ENCODE data around the gene PUS10.
"Not testable (repeated sequence)": the region's sequence is repeated elsewhere in the genome, so short reads cannot be mapped to it uniquely, and the experiment has no call there.

The PUS10 gene

DNA sequence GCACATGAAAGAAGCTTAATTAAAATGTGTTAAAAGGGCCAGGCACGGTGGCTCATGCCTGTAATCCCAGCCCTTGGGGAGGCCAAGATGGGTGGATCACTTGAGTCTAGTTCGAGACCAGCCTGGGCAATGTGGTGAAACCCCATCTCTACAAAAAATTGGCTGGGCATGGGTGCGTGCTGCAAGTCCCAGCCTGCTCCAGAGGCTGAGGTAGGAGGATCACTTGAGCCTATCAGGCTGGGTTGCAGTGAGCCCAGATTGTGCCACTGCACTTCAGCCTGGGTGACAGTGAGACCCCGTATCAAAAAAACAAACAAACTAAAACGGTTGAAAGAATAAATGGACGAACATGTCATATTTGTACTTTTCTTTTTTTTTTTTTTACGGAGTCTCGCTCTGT lies 110.7 kb downstream of the PUS10 start:
- DNase-seq (ENCODE audit: low read depth, low spot score) = no peak
- Histone ChIP-seq H3K36me3 (ENCODE audit: insufficient read depth, low read length) (peaks cover 2% of the 10 kb centered on the region; the same call in 1 of the 2 replicates), H3K27ac (no peak overlapping the region)

DNA sequence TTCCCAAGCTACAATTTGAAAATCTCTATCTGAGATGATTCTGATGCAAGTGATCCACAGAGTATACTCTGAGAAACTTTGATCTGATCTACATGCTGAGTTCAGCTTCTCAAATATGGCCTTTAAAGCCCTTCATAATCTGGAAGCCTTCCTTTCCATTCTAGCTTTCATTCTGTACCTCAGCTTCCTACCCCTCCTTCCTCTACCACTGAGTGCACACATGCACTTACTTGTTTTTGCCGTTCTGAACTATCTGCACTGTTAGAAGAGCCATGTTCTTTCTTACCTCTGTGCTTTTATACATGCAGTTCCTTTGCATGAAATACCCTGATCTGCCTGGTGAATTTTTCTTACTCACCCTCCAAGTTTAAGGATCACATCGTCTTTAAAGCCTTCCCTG lies 111.7 kb downstream of the PUS10 start:
- no peak for DNase-seq (ENCODE audit: low read depth, low spot score)
- TF ChIP-seq FOXP2 (optimal IDR thresholded peaks at IDR 0.05; ENCODE audit: control extremely low read depth, extremely low read length, insufficient read depth) (no peak), EZH2 (IDR thresholded peaks at IDR 0.05) (no peak), POLR2AphosphoS5 (IDR thresholded peaks at IDR 0.05; ENCODE audit: borderline replicate concordance, low read depth, low read length) (no peak)
- H3K9me3 ChIP-seq (ENCODE audit: low read depth, low read length) = no peaks in the 10 kb centered on the region
- H3K36me3 ChIP-seq (ENCODE audit: insufficient read depth, low read length) = peaks cover 2% of the 10 kb centered on the region; the same call in 1 of the 2 replicates
- H3K27ac ChIP-seq = no peak overlapping the region
- no peak overlapping the region for H3K9ac ChIP-seq (ENCODE audit: insufficient read length)
- H3K4me3 ChIP-seq = no peak overlapping the region

More for the DNA sequence above, 110.7 kb downstream of the PUS10 start:
- H3K9ac ChIP-seq (ENCODE audit: insufficient read length) = no peak overlapping the region
- H3K4me3 ChIP-seq = no peak overlapping the region
- no peak for TF ChIP-seq EZH2 (IDR thresholded peaks at IDR 0.05)
- TF ChIP-seq POLR2AphosphoS5 (IDR thresholded peaks at IDR 0.05; ENCODE audit: borderline replicate concordance, low read depth, low read length) = no peak
- no peak for TF ChIP-seq FOXP2 (optimal IDR thresholded peaks at IDR 0.05; ENCODE audit: control extremely low read depth, extremely low read length, insufficient read depth)
- H3K9me3 ChIP-seq (ENCODE audit: low read depth, low read length) = no peaks in the 10 kb centered on the region

DNA sequence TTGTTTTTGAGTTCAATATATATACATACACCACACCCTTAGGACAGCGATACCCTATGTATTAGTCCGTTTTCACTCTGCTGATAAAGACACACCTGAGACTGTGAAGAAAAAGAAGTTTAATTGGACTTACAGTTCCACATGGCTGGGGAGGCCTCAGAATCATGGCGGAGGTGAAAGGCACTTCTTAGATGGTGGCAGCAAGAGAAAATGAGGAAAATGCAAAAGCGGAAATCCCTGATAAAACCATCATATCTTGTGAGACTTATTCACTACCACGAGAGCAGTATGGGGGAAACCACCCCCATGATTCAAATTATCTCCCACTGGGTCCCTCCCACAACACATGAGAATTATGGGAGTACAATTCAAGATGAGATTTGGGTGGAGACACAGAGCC lies 112.2 kb downstream of the PUS10 start:
- not testable (repeated sequence) for H3K27ac ChIP-seq; H3K4me3 ChIP-seq; H3K9me3 ChIP-seq (ENCODE audit: low read depth, low read length); DNase-seq (ENCODE audit: low read depth, low spot score); H3K9ac ChIP-seq (ENCODE audit: insufficient read length); H3K36me3 ChIP-seq (ENCODE audit: insufficient read depth, low read length)

DNA sequence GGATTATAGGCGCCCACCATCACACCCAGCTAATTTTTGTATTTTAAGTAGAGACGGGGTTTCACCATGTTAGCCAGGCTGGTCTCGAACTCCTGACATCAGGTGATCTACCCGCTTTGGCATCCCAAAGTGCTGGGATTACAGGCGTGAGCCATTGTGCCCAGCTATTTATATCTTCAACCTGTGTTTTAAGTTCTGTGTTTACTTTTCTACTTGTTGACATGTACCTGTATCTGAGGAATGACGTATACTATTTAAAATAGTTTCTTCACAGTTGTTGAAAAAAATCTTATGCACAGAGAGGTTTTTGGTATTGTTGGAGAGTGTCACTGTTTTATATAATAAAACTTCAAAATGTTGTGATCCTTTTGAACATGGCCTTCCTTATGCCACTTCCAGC lies 116.8 kb downstream of the PUS10 start:
- not testable (repeated sequence) for H3K9me3 ChIP-seq (ENCODE audit: low read depth, low read length); H3K4me3 ChIP-seq; H3K27ac ChIP-seq; DNase-seq (ENCODE audit: low read depth, low spot score); H3K9ac ChIP-seq (ENCODE audit: insufficient read length)
- peaks cover 15% of the 10 kb centered on the region for H3K36me3 ChIP-seq (ENCODE audit: insufficient read depth, low read length)

DNA sequence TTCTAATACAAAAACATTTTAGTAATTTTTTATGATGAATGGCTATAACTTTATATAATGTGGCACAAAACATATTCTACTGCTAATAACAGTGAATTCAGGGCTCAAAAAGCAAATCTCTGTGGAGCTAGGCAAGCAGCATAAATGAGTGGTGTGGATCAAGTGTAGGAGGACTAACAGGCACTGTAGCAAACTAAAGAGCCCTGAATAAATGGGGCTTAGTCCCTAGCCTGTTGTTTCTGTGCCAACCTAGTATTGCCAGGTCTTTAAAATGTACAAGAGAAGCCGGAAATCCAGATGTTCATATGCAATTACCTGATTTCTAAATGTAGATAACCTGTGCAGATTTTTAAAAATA lies 118.2 kb downstream of the PUS10 start:
- no peak overlapping the region for H3K9ac ChIP-seq (ENCODE audit: insufficient read length)
- no peak overlapping the region for H3K27ac ChIP-seq
- no peak for DNase-seq (ENCODE audit: low read depth, low spot score)
- peaks cover 24% of the 10 kb centered on the region for H3K36me3 ChIP-seq (ENCODE audit: insufficient read depth, low read length)
- TF ChIP-seq FOXP2 (optimal IDR thresholded peaks at IDR 0.05; ENCODE audit: control extremely low read depth, extremely low read length, insufficient read depth) (no peak), POLR2AphosphoS5 (IDR thresholded peaks at IDR 0.05; ENCODE audit: borderline replicate concordance, low read depth, low read length) (no peak), EZH2 (IDR thresholded peaks at IDR 0.05) (no peak)
- no peaks in the 10 kb centered on the region for H3K9me3 ChIP-seq (ENCODE audit: low read depth, low read length)
- no peak overlapping the region for H3K4me3 ChIP-seq

DNA sequence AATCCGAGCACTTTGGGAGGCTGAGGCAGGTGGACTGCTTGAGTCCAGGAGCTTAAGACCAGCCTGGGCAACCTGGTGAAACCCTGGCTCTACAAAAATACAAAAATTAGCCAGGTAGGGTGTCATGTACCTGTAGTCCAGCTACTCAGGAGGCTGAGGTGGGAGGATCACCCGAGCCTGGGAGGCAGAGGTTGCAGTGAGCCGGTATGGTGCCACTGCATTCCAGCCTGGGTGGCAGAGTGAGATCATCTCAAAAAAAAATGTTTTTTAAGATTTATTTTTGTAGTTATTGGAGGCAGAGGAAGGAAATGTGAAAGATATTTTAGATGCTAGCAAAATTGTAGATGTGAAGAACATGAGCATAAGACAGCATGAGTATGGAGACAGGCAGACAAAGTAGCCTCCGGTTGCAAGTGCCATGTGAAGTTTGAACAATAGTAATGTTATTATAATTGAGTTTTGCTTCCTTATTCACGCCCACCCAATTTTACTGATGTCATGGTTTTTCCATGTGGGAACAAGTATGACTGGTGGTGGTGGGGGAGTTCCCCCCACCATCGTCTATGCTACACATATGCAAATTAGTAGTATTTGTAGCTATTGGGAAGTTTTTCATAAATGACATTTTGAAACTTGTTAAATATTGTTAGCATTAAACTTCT lies 118.7 kb downstream of the PUS10 start:
- Histone ChIP-seq H3K27ac (no peak overlapping the region), H3K36me3 (ENCODE audit: insufficient read depth, low read length) (peaks cover 25% of the 10 kb centered on the region), H3K9ac (ENCODE audit: insufficient read length) (no peak overlapping the region), H3K9me3 (ENCODE audit: low read depth, low read length) (no peaks in the 10 kb centered on the region), H3K4me3 (no peak overlapping the region)
- TF ChIP-seq FOXP2 (optimal IDR thresholded peaks at IDR 0.05; ENCODE audit: control extremely low read depth, extremely low read length, insufficient read depth) (no peak), EZH2 (IDR thresholded peaks at IDR 0.05) (no peak), POLR2AphosphoS5 (IDR thresholded peaks at IDR 0.05; ENCODE audit: borderline replicate concordance, low read depth, low read length) (no peak)
- no peak for DNase-seq (ENCODE audit: low read depth, low spot score)

DNA sequence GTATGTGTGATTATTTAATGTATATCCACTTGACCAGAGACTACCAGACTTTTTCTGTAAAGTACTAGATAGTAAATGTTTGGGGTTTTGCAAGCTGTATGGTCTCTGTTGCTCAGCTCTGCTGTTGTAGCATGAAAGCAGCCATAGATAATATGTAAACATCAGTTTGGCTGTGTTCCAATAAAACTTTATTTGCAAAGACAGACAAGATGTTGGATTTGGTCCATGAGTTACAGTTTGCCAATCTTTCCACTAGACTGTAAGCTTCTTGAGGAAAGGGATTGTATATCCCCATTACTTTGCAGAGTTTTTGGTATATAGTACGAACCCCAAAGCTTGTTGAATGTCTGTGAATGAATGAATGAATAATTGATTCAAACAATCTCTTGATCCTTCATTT lies 119.5 kb downstream of the PUS10 start:
- no peak overlapping the region for H3K9ac ChIP-seq (ENCODE audit: insufficient read length)
- H3K9me3 ChIP-seq (ENCODE audit: low read depth, low read length) = no peaks in the 10 kb centered on the region
- H3K36me3 ChIP-seq (ENCODE audit: insufficient read depth, low read length) = peaks cover 29% of the 10 kb centered on the region
- DNase-seq (ENCODE audit: low read depth, low spot score) = no peak
- no peak overlapping the region for H3K27ac ChIP-seq
- no peak overlapping the region for H3K4me3 ChIP-seq
- no peak for TF ChIP-seq EZH2 (IDR thresholded peaks at IDR 0.05)
- TF ChIP-seq FOXP2 (optimal IDR thresholded peaks at IDR 0.05; ENCODE audit: control extremely low read depth, extremely low read length, insufficient read depth) = no peak
- no peak for TF ChIP-seq POLR2AphosphoS5 (IDR thresholded peaks at IDR 0.05; ENCODE audit: borderline replicate concordance, low read depth, low read length)

Data from SK-N-MC (cell line).